ENCODE results near the gene GORASP1.

- TF ChIP-seq, protein P1, sequence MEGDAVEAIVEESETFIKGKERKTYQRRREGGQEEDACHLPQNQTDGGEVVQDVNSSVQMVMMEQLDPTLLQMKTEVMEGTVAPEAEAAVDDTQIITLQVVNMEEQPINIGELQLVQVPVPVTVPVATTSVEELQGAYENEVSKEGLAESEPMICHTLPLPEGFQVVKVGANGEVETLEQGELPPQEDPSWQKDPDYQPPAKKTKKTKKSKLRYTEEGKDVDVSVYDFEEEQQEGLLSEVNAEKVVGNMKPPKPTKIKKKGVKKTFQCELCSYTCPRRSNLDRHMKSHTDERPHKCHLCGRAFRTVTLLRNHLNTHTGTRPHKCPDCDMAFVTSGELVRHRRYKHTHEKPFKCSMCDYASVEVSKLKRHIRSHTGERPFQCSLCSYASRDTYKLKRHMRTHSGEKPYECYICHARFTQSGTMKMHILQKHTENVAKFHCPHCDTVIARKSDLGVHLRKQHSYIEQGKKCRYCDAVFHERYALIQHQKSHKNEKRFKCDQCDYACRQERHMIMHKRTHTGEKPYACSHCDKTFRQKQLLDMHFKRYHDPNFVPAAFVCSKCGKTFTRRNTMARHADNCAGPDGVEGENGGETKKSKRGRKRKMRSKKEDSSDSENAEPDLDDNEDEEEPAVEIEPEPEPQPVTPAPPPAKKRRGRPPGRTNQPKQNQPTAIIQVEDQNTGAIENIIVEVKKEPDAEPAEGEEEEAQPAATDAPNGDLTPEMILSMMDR (IDR thresholded peaks at IDR 0.05), result no peak
- TF ChIP-seq POLR2A (IDR thresholded peaks at IDR 0.05), result no peak
These were observed 31.5 kb upstream of the GORASP1 start for GRCh38 chr3:39138804-39139415.
